GM19372 (cell line): Measurements from ENCODE around the gene KCMF1.

Experiments
- ATAC-seq: cut with Tn5 transposase; IDR thresholded peaks from one replicate; pipeline ENCODE4 v1.9.1; 2021; ENCODE audit warnings: mild to moderate bottlenecking, low read depth, moderate library complexity; ENCODE audit not compliant: unreplicated experiment

Gene KCMF1

GRCh38 chr2:84954329-84954728 is 16.6 kb upstream of the KCMF1 start:
- ATAC-seq, result no peak

DNA sequence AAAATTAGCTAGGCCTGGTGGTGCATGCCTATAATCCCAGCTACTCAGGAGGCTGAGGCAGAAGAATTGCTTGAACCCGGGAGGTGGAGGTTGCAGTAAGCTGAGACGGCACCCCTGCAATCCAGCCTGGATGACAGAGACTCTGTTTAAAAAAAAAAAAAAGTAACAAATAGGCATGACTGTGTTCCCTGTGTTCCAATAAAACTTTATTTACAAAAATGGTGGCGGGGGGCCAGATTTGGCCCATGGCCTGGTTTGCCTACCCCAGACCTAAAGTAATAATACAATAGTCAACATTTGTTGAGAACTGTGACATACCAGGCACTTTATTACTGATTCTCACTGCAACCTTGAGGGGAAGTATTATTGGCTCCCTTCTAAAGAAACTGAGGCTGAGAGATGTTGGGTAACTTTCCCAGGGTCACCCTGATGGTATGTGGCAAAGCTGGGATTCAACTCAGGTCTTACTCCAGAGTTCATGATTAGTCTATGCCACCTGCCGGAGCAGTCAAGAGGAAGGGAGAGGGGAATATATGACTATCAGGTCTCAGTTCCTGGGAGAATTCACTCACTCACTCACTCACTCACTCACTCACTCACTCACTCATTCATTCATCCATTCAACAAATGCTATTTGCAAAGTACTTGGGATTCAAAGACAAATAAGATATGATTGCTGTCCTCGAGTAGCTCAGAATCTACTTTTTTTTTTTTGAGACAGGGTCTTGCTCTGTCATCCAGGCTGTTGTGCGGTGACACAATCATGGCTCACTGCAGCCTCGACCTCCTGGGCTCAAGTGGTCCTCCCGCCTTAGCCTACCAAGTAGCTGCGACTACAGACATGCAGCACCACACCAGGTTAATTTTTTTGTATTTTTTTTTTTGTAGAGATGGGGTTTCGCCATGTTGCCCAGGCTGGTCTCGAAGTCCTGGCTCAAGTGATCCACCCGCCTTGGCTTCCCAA is 14.3 kb upstream of the KCMF1 start:
- ATAC-seq, result no peak

GRCh38 chr2:84957771-84958134 is 13.2 kb upstream of the KCMF1 start:
- no peak for ATAC-seq

DNA sequence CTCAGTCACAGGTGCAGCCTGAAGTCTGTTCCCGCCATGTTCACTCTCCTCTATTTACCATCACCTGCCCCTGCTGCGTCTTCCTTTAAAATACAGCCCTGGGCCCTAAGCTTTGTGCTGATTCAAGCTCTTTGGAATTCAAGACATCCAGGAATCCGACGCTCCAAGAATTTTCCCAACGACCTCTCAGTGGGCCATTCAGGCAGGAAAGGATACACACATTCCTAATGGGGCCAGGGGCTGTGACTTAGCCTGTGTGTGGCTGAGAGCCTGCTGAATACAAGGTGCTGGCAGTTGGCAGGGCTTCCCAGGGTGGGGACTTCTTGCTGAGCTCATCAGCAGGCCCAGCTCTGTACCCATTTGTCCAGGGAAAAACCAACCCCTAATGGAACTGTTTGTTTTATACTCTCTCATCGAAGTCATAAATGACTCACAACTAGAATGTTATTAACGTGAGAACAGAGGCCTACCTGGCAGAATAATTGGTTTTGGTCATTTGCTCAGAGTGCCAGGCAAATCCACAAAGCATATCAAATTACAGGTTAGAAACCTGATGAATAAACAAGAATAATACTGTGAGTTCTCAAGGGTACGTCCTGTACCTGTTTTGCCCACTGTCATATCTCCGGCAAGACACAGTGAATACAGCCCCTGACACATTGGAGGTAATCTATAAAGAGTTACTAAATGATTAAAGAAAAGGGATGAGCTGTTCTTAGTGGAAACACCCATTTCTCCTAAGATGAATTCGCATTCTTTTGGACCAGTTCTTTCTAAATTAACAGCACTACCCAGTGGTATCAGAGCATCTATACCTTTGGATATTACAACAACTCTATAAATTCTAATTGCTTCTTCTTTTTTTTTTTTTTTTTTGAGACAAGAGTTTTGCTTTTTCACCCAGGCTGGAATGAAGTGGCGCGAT is 12.6 kb upstream of the KCMF1 start:
- no peak for ATAC-seq

- no peak for ATAC-seq
Observed at GRCh38 chr2:84959095-84959565, 11.8 kb upstream of the KCMF1 start.

GRCh38 chr2:84959566-84960506 is 11.1 kb upstream of the KCMF1 start:
- ATAC-seq, result no peak

- ATAC-seq, result no peak
Observed at GRCh38 chr2:84962917-84963316, 8.0 kb upstream of the KCMF1 start.

DNA sequence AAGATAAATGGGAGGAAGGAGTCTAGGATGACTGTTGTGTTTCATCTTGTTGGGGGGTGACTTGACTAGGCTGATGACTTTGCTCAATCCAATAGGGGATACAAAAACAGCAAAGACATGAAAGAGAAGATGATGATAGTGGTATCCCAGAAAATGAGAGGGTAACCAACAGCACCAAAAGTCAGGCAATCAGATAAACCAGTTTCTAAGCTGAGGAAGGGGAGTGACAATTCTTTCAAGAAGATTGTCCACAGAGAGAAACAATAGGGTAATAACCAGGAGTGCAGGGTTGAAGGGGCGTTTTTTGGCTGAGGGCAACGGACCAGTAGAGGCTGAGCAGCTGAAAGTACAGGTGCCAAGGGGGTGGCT is 7.7 kb upstream of the KCMF1 start:
- ATAC-seq, result no peak

GRCh38 chr2:84963692-84964405 is 7.1 kb upstream of the KCMF1 start:
- ATAC-seq, result no peak

DNA sequence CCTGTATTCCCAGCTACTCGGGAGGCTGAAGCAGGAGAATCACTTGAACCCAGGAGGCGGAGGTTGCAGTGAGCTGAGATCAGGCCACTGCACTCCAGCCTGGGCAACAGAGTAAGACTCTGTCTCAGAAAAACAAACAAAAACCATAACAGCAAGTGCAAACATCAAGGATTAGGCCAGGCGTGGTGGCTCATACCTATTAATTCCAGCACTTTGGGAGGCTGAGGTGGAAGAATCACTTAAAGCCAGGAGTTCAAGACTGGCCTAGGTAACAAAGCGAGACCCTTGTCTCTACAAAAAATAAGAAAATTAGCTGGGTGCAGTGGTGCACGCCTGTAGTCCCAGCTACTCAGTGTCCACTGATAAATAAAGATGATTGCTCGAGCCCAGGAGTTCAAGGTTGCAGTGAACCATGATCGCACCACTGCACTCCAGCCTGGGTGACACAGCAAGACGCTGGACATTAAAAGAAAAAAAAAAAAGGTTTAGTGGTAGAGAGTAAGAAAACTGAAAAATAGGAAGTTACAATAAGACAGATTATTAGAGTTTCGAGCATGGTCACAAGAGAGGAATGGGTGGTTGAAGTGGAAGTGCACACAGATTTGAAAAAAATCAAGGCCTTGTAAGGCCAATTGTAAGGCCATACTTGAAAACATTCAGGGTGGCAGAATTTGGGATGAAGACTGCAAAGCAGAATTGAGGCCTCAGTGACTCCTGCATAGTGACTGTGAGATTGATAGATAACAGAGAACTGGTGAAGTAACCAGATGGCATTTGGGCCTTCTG is 6.4 kb upstream of the KCMF1 start:
- no peak for ATAC-seq

- no peak for ATAC-seq
Observed at GRCh38 chr2:84965192-84965516, 5.8 kb upstream of the KCMF1 start.

- no peak for ATAC-seq
Observed at GRCh38 chr2:84965827-84966226, 5.1 kb upstream of the KCMF1 start.

GRCh38 chr2:84966731-84967130 is 4.2 kb upstream of the KCMF1 start:
- ATAC-seq, result no peak

- ATAC-seq, result no peak
Observed at GRCh38 chr2:84969511-84970209, 1.3 kb upstream of the KCMF1 start.

GRCh38 chr2:84970210-84970867 is 622 bp upstream of the KCMF1 start:
- peak; percentile 38 for ATAC-seq

- ATAC-seq, result peak; percentile 35
Observed at GRCh38 chr2:84971510-84972206, 697 bp downstream of the KCMF1 start.

GRCh38 chr2:84972207-84972783 is 1.3 kb downstream of the KCMF1 start:
- ATAC-seq, result no peak
